Esophagus squamous epithelium (tissue), 4 donors: Measurements from ENCODE around the gene NPEPL1.

Experiments used
- POLR2A ChIP-seq, 4 donors: fragments of 450-650 bp; IDR thresholded peaks; one replicate each; pipeline ENCODE4 v1.6.1; 2017; ENCODE audit warnings: antibody characterized with exemption in 4 of 4, mild to moderate bottlenecking in 4 of 4, moderate library complexity in 3 of 4
- TF ChIP-seq, protein P1 (sequence below), 6 experiments: fragments of 450-650 bp in 4 of 6; fragments of 200-600 bp in 2 of 6; sonication (generic) in 2 of 6; IDR thresholded peaks; one replicate each; pipeline ENCODE4 v1.5.1; 2016 to 2019; ENCODE audit warnings: antibody characterized with exemption in 6 of 6, mild to moderate bottlenecking in 4 of 6, moderate library complexity in 4 of 6

- TF ChIP-seq, protein P1, sequence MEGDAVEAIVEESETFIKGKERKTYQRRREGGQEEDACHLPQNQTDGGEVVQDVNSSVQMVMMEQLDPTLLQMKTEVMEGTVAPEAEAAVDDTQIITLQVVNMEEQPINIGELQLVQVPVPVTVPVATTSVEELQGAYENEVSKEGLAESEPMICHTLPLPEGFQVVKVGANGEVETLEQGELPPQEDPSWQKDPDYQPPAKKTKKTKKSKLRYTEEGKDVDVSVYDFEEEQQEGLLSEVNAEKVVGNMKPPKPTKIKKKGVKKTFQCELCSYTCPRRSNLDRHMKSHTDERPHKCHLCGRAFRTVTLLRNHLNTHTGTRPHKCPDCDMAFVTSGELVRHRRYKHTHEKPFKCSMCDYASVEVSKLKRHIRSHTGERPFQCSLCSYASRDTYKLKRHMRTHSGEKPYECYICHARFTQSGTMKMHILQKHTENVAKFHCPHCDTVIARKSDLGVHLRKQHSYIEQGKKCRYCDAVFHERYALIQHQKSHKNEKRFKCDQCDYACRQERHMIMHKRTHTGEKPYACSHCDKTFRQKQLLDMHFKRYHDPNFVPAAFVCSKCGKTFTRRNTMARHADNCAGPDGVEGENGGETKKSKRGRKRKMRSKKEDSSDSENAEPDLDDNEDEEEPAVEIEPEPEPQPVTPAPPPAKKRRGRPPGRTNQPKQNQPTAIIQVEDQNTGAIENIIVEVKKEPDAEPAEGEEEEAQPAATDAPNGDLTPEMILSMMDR (IDR thresholded peaks at IDR 0.05): no peak
- TF ChIP-seq POLR2A (IDR thresholded peaks at IDR 0.05): no peak
These were observed 9.5 kb downstream of the NPEPL1 start for GRCh38 chr20:58702161-58702510.
